ENCODE results near the gene ZNF652. TPM values are rescaled to one million over a fixed set of nuclear protein-coding genes. Genes with fewer than 3 reads are reported as not detected.

ZNF652 gene
- total RNA-seq, 1 experiment from 2014 or later, result 42.8 TPM

DNA sequence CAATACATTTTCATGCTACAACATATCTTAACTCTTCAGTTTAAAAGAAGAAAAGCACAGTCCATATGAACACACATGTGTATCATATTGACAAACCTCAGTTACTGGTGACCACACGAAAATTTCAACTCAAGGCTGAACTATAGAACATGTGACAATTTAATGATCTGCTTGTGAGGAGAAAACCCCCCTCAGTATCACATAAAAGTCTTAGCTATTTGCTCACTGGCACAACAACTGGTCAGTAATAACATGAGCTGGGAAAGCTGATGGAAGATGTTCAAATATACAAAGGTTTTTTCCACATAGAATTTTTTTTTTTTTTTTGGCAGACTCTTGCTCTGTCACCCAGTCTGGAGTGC, 19.5 kb downstream of the ZNF652 start:
- no peaks in the 10 kb centered on the region for H3K9me3 Mint-ChIP-seq (ENCODE audit: low read depth, unreplicated experiment)
- BruUV-seq (replicated peaks), result no TSS peak
- no peak overlapping the region for H3K27ac Mint-ChIP-seq (ENCODE audit: unreplicated experiment)
- H3K4me3 Mint-ChIP-seq (ENCODE audit: low read depth, unreplicated experiment), result no peak overlapping the region
- TF ChIP-seq, protein P1, sequence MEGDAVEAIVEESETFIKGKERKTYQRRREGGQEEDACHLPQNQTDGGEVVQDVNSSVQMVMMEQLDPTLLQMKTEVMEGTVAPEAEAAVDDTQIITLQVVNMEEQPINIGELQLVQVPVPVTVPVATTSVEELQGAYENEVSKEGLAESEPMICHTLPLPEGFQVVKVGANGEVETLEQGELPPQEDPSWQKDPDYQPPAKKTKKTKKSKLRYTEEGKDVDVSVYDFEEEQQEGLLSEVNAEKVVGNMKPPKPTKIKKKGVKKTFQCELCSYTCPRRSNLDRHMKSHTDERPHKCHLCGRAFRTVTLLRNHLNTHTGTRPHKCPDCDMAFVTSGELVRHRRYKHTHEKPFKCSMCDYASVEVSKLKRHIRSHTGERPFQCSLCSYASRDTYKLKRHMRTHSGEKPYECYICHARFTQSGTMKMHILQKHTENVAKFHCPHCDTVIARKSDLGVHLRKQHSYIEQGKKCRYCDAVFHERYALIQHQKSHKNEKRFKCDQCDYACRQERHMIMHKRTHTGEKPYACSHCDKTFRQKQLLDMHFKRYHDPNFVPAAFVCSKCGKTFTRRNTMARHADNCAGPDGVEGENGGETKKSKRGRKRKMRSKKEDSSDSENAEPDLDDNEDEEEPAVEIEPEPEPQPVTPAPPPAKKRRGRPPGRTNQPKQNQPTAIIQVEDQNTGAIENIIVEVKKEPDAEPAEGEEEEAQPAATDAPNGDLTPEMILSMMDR (IDR thresholded peaks at IDR 0.05; ENCODE audit: unreplicated experiment), result no peak
- intact Hi-C loops (cut with micrococcal nuclease; ENCODE audit: unreplicated experiment), result no loop called here
- CTCF ChIA-PET, result interaction anchor here (0.9 kb wide), 1 partner anchor 26 kb away, joined by 5 read pairs; no protein-coding TSS in a partner anchor
- no peaks in the 10 kb centered on the region for H3K27me3 Mint-ChIP-seq (ENCODE audit: unreplicated experiment)
- DNase-seq, result no peak
- no peaks in the 10 kb centered on the region for H3K36me3 Mint-ChIP-seq (ENCODE audit: insufficient read depth, unreplicated experiment)
- H3K4me1 Mint-ChIP-seq (ENCODE audit: low read depth, unreplicated experiment), result no peaks in the 10 kb centered on the region

DNA sequence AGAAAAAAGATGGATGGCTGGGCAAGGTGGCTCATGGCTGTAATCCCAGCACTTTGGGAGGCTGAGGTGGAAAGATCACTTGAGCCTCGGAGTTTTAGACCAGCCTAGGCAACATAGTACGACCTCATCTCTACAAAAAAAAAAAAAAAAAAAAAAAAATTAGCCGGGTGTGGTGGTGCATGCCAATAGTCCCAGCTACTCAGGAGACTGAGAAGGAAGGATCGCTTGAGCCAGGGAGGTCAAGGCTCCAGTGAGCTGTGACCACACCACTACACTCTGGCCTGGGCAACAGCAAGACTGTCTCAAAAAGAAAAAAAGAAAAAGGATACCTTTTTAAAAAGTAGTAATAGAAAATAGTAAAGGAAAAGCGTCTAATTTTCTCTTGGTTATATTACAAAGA, 20.7 kb downstream of the ZNF652 start:
- no peak overlapping the region for H3K4me3 Mint-ChIP-seq (ENCODE audit: low read depth, unreplicated experiment)
- H3K27ac Mint-ChIP-seq (ENCODE audit: unreplicated experiment), result no peak overlapping the region
- H3K9me3 Mint-ChIP-seq (ENCODE audit: low read depth, unreplicated experiment), result no peaks in the 10 kb centered on the region
- no peaks in the 10 kb centered on the region for H3K4me1 Mint-ChIP-seq (ENCODE audit: low read depth, unreplicated experiment)
- no peaks in the 10 kb centered on the region for H3K36me3 Mint-ChIP-seq (ENCODE audit: insufficient read depth, unreplicated experiment)
- no peak for DNase-seq
- CTCF ChIA-PET, result interaction anchor here (0.6 to 0.8 kb wide), 2 partner anchors 27 to 117 kb away, joined by 3 to 6 read pairs; no protein-coding TSS in a partner anchor
- TF ChIP-seq, protein P1 (IDR thresholded peaks at IDR 0.05; ENCODE audit: unreplicated experiment), result no peak
- H3K27me3 Mint-ChIP-seq (ENCODE audit: unreplicated experiment), result no peaks in the 10 kb centered on the region
- intact Hi-C loops (cut with micrococcal nuclease; ENCODE audit: unreplicated experiment), result no loop called here
- no TSS peak for BruUV-seq (replicated peaks)

DNA sequence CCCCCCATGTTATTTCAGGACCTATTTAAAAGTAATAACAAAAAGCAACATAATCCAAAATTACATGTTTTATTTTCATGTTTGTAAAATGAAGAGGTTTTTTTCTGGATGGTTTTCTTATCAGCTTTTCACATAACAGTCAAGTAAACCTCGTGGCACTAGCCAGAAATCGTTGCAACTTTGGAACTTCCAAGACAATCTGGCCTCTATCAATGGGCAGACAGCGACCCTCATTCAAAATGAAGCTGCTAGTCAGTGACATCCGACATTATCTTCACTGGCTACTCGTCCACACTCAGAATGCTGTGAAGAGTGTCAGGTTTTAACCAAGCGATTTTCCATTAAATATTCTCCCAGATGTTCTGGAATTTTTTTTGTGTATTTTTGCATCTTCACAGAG, 22.7 kb downstream of the ZNF652 start:
- intact Hi-C loops (cut with micrococcal nuclease; ENCODE audit: unreplicated experiment), result no loop called here
- no peak for DNase-seq
- Mint-ChIP-seq H3K36me3 (ENCODE audit: insufficient read depth, unreplicated experiment) (no peaks in the 10 kb centered on the region), H3K4me1 (ENCODE audit: low read depth, unreplicated experiment) (no peaks in the 10 kb centered on the region), H3K27me3 (ENCODE audit: unreplicated experiment) (no peaks in the 10 kb centered on the region), H3K9me3 (ENCODE audit: low read depth, unreplicated experiment) (no peaks in the 10 kb centered on the region), H3K27ac (ENCODE audit: unreplicated experiment) (no peak overlapping the region), H3K4me3 (ENCODE audit: low read depth, unreplicated experiment) (no peak overlapping the region)
- no TSS peak for BruUV-seq (replicated peaks)
- CTCF ChIA-PET, result interaction anchor here (0.7 kb wide), 1 partner anchor 13 kb away, joined by 3 read pairs; no protein-coding TSS in a partner anchor
- TF ChIP-seq, protein P1 (IDR thresholded peaks at IDR 0.05; ENCODE audit: unreplicated experiment), result no peak

DNA sequence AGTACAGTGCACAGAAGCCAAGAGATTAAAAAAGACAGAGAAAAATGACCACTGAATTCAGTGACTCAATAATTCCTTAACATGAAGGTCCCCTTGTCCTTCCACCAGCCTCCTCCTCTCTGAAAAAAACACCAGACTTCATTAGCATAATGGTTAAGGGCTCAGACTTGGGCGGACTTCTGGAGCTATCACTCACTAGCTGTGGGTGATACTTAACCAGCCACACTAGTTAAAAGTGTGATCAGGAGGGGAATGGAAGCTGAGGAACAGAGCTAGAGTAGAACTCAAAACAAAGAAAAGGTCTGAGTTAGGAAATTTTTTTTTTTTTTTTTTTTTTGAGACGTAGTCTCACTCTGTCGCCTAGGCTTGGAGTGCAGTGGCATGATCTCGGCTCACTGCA, 23.2 kb downstream of the ZNF652 start:
- no peaks in the 10 kb centered on the region for H3K36me3 Mint-ChIP-seq (ENCODE audit: insufficient read depth, unreplicated experiment)
- TF ChIP-seq, protein P1 (IDR thresholded peaks at IDR 0.05; ENCODE audit: unreplicated experiment), result no peak
- no peak overlapping the region for H3K27ac Mint-ChIP-seq (ENCODE audit: unreplicated experiment)
- H3K9me3 Mint-ChIP-seq (ENCODE audit: low read depth, unreplicated experiment), result no peaks in the 10 kb centered on the region
- DNase-seq, result no peak
- H3K4me1 Mint-ChIP-seq (ENCODE audit: low read depth, unreplicated experiment), result no peaks in the 10 kb centered on the region
- H3K4me3 Mint-ChIP-seq (ENCODE audit: low read depth, unreplicated experiment), result no peak overlapping the region
- no peaks in the 10 kb centered on the region for H3K27me3 Mint-ChIP-seq (ENCODE audit: unreplicated experiment)
- CTCF ChIA-PET, result interaction anchor here (0.5 to 0.7 kb wide), 4 partner anchors 13 to 1397 kb away, joined by 3 to 5 read pairs (median 3); no protein-coding TSS in a partner anchor
- intact Hi-C loops (cut with micrococcal nuclease; ENCODE audit: unreplicated experiment), result no loop called here
- BruUV-seq (replicated peaks), result no TSS peak

Data from Calu3 (cell line).